22Rv1 (cell line): ENCODE data around the gene DNASE1L3.

Source experiments
- H3K27ac ChIP-seq: fragments of 450-650 bp; 2 replicates; pipeline ENCODE4 v1.5.1; 2017
- CTCF ChIP-seq: fragments of 450-650 bp; IDR thresholded peaks from 2 replicates; pipeline ENCODE4 v1.5.1; 2017; ENCODE audit warnings: mild to moderate bottlenecking
- ZFX ChIP-seq: fragments of 450-650 bp; IDR thresholded peaks from 2 replicates; pipeline ENCODE4 v1.6.1; 2017; ENCODE audit warnings: antibody characterized with exemption, borderline replicate concordance

Gene DNASE1L3

DNA sequence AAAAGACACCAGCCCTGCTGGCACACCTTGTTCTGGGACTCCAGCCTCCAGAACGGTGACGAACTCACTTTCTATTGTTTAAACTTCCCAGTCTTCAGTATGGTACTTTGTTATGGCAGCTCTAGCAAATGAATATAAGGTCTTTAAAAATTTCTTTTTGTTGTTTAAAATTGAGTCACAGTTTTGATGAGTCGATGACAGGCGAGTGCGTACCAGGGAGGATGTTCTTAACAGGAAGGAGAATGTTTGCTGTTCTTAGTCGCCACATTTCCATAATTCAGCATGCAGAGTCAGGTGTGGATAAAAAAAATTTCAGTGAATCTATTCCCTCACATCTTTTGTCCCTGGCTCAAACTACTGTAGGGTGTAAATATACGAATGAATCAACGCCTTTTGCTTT lies 12.4 kb downstream of the DNASE1L3 start:
- TF ChIP-seq CTCF (no peak), ZFX (no peak)
- H3K27ac ChIP-seq: no peak overlapping the region

DNA sequence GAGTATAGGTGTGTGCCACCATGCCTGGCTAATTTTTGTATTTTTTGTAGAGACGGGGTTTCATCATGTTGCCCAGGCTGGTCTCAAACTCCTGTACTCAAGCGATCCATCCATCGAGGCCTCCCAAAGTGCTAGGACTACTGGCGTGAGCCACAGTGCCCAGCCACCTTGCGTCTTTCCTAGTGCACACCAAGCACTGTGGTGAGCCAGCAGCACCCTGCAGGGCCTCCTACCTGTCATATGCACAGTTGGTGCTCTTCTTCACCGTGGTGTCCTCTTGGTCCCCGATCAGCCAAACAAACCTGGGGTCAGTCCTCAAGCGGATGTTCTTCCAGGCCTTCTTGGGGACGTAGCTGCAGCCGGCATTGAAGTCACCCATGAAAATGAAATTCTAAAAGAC lies 13.2 kb downstream of the DNASE1L3 start:
- no peak overlapping the region for H3K27ac ChIP-seq
- no peak for TF ChIP-seq CTCF
- no peak for TF ChIP-seq ZFX

DNA sequence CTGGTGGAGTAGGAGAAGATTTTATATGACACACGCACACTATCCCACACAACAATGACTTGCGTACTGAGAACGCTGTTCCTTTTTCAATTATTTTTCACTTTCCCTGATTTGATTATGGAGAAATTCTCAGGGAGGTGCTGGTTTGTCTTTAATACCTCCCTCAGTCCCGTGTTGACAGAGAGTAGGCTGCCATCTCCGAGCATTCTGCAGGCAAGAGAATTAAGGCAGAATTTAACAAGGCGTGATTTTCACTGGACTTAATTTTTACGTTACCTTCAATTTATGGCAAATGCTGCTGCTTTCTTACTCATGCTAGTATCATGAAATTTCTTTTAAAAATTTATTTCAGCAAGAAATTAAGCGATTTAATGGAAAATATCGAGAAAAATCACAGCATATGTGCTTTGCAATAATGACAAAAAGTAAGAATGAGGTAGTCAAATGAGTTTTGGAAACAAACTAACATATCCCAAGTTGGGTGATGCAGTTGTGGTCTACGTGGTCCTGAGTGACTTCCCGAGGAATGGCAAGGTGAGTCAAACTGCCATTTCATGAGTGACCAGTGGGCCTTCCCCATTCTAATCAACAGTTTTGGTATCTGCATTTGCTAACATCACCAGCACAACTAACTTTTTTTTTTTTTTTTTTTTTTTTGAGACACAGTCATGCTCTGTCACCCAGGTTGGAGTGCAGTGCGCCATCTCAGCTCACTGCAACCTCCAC lies 16.9 kb downstream of the DNASE1L3 start:
- TF ChIP-seq CTCF (no peak), ZFX (no peak)
- no peak overlapping the region for H3K27ac ChIP-seq

GRCh38 chr3:58192069-58192468 lies 18.7 kb downstream of the DNASE1L3 start:
- no peak for TF ChIP-seq CTCF
- TF ChIP-seq ZFX: no peak
- H3K27ac ChIP-seq: no peak overlapping the region

- H3K27ac ChIP-seq: no peak overlapping the region
- TF ChIP-seq ZFX (no peak), CTCF (no peak)
Observed at GRCh38 chr3:58191361-58191991, 19.3 kb downstream of the DNASE1L3 start.

- TF ChIP-seq CTCF (no peak), ZFX (no peak)
- H3K27ac ChIP-seq: no peak overlapping the region
Observed at GRCh38 chr3:58190882-58191281, 19.9 kb downstream of the DNASE1L3 start.

GRCh38 chr3:58190291-58190690 lies 20.5 kb downstream of the DNASE1L3 start:
- TF ChIP-seq CTCF: no peak
- no peak for TF ChIP-seq ZFX
- H3K27ac ChIP-seq: no peak overlapping the region
